RWPE2 (cell line): Measurements from ENCODE around the gene SLC37A1.

Experiments used
- ATAC-seq: fragments of 200-7000 bp; cut with Tn5 transposase; 3 replicates; pipeline ENCODE4 v1.9.1; 2021; ENCODE audit warnings: low read depth
- DNase-seq: peaks from one replicate; pipeline ENCODE4 v3.0.0-alpha.2; 2020; ENCODE audit warnings: low spot score
- H3K27ac ChIP-seq: fragments of 450-650 bp; 2 replicates; pipeline ENCODE4 v1.5.1; 2017; ENCODE audit warnings: mild to moderate bottlenecking; ENCODE audit not compliant: poor library complexity, severe bottlenecking
- H3K27me3 ChIP-seq: fragments of 250-450 bp; sonication (Bioruptor Pico); 2 replicates; pipeline ENCODE4 v1.5.1; 2021; ENCODE audit warnings: mild to moderate bottlenecking, moderate library complexity; ENCODE audit not compliant: insufficient read depth, poor library complexity, severe bottlenecking
- H3K36me3 ChIP-seq: fragments of 250-450 bp; sonication (Bioruptor Pico); 2 replicates; pipeline ENCODE4 v1.5.1; 2020; ENCODE audit warnings: low read depth, mild to moderate bottlenecking, moderate library complexity
- H3K4me1 ChIP-seq: fragments of 250-450 bp; sonication (Bioruptor Pico); 2 replicates; pipeline ENCODE4 v1.5.1; 2021; ENCODE audit warnings: mild to moderate bottlenecking, moderate library complexity; ENCODE audit not compliant: insufficient read depth, poor library complexity, severe bottlenecking
- H3K4me3 ChIP-seq: fragments of 250-450 bp; sonication (Bioruptor Pico); 2 replicates; pipeline ENCODE4 v1.5.1; 2021; ENCODE audit warnings: mild to moderate bottlenecking, moderate library complexity; ENCODE audit not compliant: severe bottlenecking
- H3K9me3 ChIP-seq: fragments of 250-450 bp; sonication (Bioruptor Pico); 2 replicates; pipeline ENCODE4 v1.5.1; 2021; ENCODE audit warnings: mild to moderate bottlenecking, moderate library complexity; ENCODE audit not compliant: severe bottlenecking
- TF ChIP-seq, protein P1 (sequence below): fragments of 450-650 bp; IDR thresholded peaks from one replicate; pipeline ENCODE4 v1.5.1; 2017; ENCODE audit warnings: mild to moderate bottlenecking, moderate library complexity; ENCODE audit not compliant: poor library complexity, severe bottlenecking

The SLC37A1 gene

DNA sequence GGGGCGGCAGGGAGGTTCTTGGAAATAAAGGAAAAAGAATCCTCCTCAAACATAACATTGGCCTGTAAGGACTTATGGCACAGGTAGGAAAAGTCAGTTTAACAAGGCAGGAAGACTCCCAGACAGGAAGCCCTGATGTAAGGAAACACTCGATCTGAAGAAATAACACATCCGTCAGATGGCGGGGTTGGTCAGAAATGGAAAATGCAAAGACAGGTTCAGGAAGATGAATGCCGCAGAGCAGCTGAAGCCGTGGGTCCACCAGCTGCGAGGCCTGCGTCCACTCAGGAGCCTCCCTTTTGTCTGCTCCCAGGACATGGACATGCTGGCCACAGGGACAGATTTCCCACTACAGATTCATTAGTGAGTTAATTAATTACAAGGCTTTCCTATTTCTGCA, 21.5 kb upstream of the SLC37A1 start:
- TF ChIP-seq, protein P1, sequence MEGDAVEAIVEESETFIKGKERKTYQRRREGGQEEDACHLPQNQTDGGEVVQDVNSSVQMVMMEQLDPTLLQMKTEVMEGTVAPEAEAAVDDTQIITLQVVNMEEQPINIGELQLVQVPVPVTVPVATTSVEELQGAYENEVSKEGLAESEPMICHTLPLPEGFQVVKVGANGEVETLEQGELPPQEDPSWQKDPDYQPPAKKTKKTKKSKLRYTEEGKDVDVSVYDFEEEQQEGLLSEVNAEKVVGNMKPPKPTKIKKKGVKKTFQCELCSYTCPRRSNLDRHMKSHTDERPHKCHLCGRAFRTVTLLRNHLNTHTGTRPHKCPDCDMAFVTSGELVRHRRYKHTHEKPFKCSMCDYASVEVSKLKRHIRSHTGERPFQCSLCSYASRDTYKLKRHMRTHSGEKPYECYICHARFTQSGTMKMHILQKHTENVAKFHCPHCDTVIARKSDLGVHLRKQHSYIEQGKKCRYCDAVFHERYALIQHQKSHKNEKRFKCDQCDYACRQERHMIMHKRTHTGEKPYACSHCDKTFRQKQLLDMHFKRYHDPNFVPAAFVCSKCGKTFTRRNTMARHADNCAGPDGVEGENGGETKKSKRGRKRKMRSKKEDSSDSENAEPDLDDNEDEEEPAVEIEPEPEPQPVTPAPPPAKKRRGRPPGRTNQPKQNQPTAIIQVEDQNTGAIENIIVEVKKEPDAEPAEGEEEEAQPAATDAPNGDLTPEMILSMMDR = no peak
- no peaks in the 10 kb centered on the region for H3K27me3 ChIP-seq
- ATAC-seq (no peak), DNase-seq (no peak)
- peaks cover 2% of the 10 kb centered on the region for H3K4me1 ChIP-seq
- H3K36me3 ChIP-seq = no peaks in the 10 kb centered on the region
- H3K9me3 ChIP-seq = no peaks in the 10 kb centered on the region
- H3K4me3 ChIP-seq = no peak overlapping the region
- no peak overlapping the region for H3K27ac ChIP-seq

DNA sequence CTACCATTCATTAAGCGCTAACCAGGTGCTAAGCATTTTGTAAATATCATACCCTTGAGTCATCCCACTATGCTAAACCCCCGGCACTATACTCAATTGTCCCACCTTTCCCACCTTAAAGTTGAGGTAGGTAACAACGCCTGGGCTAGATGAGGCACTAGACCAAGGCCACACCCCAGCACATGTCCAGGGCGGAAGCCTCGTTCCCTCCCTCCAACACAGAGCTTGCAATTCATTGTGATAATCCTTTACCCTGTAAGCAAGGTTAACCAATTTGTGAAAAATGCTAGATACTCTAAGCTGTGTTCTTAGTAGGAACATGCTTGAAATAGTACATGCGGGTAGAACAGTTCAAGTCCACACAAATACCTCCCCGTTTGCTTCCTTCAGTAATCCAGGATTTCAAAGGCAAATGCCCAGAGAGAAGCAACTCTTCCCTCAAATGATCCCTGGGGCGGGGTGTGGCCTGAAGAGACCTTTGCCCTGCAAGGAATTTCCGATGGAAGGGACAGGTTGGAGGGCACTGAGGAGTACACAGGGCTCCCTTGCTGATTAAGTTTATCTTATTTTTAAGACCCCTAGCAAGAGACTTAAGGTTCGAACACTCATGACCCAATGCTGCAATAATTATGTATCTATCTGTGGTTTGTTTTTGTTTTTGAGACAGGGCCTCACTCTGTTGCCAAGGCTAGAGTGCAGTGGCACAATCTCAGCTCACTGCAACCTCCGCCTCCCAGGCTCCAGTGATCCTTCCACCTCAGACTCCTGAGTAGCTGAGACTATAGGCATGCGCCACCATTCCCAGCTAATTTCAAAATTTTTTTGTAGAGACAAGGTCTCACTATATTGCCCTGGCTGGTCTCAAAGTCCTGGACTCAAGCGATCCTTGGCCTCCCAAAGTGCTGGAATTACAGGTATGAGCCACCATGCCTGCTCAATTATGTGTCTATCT, 20.3 kb upstream of the SLC37A1 start:
- DNase-seq = no peak
- TF ChIP-seq, protein P1 = no peak
- ATAC-seq = no peak
- Histone ChIP-seq H3K36me3 (no peaks in the 10 kb centered on the region), H3K9me3 (no peaks in the 10 kb centered on the region), H3K27me3 (no peaks in the 10 kb centered on the region), H3K27ac (no peak overlapping the region), H3K4me1 (peaks cover 2% of the 10 kb centered on the region), H3K4me3 (no peak overlapping the region)

DNA sequence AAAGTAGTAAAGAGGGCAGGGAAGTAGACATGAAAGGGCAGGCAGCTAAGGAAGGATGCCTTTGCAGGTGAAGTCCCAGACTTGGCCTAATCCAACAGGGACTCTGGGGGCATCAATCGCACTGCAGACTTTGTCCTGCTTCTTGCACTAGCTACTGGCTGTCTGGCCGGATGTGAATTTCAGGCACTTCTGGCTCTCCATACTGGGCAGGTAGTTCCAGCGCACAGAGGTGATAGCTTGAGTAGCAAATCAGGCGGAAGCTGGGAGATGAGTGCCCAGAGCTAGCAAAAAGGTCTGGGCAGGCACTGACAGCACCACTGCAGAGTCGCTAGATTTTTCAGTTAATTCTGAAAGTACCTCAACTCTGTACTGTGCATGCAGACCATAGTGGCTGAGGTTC, 18.6 kb upstream of the SLC37A1 start:
- no peak overlapping the region for H3K4me3 ChIP-seq
- no peak for DNase-seq
- no peaks in the 10 kb centered on the region for H3K36me3 ChIP-seq
- H3K27me3 ChIP-seq = no peaks in the 10 kb centered on the region
- no peak for ATAC-seq
- TF ChIP-seq, protein P1 = no peak
- no peak overlapping the region for H3K27ac ChIP-seq
- H3K4me1 ChIP-seq = peaks cover 2% of the 10 kb centered on the region
- H3K9me3 ChIP-seq = no peaks in the 10 kb centered on the region

DNA sequence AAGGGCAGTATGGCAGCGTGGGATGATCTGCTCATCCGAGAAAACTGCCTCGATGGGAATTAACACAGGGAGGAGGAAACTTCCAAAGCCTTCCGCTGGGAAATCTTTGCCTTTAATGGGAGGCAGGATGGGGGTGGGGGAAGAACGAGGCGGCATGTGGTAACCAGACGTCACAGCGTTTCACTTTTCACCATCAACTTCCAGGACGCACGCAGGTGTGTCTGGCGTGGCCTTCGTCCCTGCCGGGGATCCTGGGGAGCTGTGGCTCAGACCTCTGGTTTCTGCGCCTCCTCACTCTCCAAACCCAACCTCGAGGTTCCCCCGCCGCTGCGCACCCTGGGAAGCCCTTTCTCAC, 17.9 kb upstream of the SLC37A1 start:
- Histone ChIP-seq H3K27me3 (no peaks in the 10 kb centered on the region), H3K36me3 (no peaks in the 10 kb centered on the region), H3K9me3 (no peaks in the 10 kb centered on the region), H3K4me3 (peak overlapping the region; percentile 48), H3K4me1 (peaks cover 6% of the 10 kb centered on the region), H3K27ac (no peak overlapping the region)
- DNase-seq = no peak
- TF ChIP-seq, protein P1 = no peak
- no peak; the same call in 1 of the 3 replicates for ATAC-seq
